Caki2 (cell line): ENCODE data around the gene TIAM1. TPM values are rescaled to one million over a fixed set of nuclear protein-coding genes. Genes with fewer than 3 reads are reported as not detected.

Source experiments
- DNase-seq: peaks from one replicate; pipeline ENCODE4 v3.0.0-alpha.2; 2015; ENCODE audit warnings: low read depth
- in situ Hi-C: cut with HindIII; loops from 2 replicates; pipeline ENCODE4 v1.10.0; 2016; ENCODE audit warnings: low sequenced_read_pairs, low pct_unique_long_range_greater_than_20kb, mixed read lengths
- total RNA-seq: library from RNA; depleted of rRNA; stranded (reverse); fragments of >200 nt; shearing (Covaris generic); gene quantifications from 2 replicates; pipeline ENCODE4 v1.2.3, GENCODE V29; 2014; ENCODE audit warnings: low replicate concordance

Gene TIAM1
- total RNA-seq, 1 experiment from 2014 or later, result 4.2 TPM

DNA sequence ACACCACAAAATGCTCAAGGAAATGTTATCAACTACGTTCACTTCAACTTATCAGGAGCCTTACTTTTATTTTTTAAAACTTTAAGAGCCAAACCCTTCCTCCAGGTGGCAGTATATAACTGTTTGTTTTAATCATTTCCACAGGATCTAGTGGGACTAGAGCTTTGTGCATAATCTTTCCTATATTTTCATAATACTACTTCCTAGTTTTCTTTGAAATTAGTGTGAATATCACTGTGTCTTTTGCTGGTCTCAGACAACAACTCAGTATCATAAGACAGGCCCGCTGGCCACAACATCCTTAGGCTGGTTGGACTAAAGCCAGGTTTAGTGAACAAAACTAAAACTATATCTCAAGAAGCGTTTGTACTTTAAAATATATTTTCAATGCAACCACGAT lies 145.5 kb downstream of the TIAM1 start:
- DNase-seq, result peak; percentile 50
- in situ Hi-C loops, result no loop called here

DNA sequence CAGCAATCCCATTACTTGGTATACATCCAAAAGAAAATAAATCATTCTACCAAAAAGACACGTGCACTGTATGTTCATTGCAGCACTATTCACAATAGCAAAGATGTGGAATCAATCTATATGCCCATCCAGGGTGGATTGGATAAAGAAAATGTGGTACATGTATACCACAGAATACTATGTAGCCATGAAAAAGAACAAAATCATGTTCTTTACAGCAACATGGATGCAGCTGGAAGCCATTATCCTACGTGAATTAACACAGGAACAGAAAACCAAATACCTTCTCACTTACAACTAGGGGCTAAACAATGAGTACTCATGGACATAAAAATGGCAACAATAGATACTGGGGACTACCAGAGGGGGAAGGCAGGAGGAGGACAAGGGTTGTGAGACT lies 147.3 kb downstream of the TIAM1 start:
- no peak for DNase-seq
- in situ Hi-C loops, result no loop called here

DNA sequence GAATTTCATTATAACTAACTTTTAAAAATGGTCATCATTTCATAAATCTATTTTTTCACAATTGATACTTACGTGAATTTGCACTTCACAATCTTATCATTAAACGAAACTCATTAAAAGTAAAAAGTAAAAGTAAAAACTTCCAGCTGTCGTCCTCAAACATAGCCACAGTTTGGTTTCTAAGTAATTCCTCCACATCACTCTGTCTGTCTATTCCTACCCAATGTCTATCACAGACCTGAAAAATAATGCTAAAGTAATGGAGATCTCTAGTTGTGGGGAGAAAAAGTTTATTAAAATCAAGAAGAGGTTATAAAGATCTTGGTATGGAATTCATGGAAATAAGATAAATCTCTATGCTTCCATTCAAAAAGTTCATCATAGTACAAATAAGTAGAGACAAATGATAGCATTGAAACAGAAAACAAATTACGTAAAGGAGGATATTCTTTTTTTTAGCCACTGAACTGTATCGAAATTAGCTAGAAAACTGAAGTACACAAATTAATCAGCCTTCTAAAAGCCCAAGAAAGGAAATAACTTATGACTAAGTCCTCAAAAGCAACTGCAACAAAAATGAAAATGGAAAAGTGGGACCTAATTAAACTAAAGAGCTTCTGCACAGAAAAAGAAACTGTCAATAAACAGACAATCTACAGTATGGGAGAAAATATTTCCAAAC lies 148.6 kb downstream of the TIAM1 start:
- in situ Hi-C loops, result no loop called here
- no peak for DNase-seq

DNA sequence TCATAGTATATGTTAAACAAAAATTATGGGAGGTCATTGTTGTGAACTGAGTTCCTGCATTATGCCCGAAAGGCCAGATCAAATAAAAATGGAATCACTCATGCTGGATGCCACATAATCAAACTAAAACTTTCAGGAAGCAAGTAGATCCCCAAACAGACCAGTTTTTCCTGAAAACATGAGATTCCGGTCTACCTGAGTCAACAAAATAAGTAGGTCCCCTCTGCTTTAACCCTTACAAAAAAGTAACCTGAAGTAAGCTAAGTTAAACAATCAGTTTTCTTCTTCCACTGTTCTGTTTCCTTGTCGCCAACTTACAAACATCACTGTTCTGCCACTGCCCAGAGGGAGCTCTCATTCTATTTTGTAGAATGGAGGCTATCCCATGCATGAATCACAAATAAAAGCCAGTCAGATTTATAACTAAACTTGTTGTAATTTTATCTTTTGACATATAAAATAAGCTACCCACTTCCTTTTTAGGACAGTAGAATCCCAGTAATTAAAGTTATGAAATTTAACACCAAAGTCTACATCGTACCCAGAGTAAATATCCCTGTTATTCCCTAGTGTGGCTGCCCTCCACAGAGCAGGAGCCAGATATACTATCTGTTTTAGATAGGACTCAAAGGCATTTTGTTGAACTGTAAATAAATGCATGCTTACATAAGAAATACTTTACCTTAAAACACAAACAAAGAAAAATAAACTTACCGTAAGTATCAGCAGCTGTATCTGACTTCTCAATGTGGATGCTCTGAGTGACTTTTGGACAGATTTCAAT lies 149.4 kb downstream of the TIAM1 start:
- DNase-seq, result no peak
- in situ Hi-C loops, result no loop called here

DNA sequence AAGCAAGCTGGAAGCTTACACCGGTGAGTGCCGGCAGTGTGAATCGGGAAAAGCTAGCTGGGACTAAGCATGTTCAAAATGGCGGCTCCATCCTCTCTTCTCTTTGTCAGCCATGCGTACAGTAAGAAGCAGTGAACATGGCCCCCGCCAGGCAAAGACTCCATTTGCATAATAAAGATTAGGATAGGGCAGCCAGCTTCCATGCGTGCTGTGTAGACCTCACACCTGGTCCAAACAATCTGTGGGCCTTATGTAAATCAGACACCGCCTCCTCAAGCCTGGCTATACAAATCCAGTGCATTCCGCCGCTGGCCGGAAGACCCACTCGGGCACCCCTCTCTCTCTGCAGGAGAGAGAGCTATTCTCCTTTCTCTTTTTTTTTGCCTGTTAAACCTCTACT lies 150.3 kb downstream of the TIAM1 start:
- DNase-seq, result no peak
- in situ Hi-C loops, result no loop called here

DNA sequence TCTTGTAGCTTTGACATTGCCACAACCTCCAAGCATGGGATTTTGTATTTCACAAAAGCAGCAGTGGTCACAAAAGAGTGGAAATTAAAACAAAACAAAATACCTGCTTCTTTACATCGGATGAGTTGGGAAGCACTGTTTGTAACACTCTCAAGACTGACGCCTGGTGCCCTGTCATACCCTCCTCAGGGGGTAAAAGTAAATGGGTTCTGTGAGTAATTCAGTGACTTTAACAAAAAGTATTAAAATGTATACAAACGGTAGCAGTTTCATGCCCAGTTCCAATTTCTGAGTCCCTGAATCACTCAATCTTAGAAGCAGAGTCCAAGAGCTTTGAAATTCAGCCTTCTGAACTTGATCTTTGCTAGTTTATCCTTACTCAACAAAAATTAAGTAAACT lies 152.5 kb downstream of the TIAM1 start:
- DNase-seq, result no peak
- in situ Hi-C loops, result no loop called here

DNA sequence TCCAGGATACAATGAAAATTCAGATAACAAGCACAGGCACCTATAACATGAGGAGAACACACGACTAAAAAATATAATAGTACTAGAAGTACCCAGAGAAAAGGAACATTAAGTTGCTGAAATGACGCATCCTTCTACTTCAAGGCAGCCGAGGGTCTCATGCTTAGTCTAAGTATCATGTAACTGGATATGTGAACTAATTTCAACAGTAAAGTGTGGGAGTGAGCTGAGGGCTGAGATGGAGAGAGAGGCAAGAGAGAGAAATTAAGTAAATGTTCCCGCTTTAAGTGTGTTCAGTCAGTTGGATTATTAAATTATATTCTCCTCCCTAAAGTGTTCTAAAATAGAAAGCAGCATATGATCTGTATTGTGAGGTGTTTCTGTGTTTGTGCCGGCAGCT lies 153.5 kb downstream of the TIAM1 start:
- in situ Hi-C loops, result no loop called here
- no peak for DNase-seq

DNA sequence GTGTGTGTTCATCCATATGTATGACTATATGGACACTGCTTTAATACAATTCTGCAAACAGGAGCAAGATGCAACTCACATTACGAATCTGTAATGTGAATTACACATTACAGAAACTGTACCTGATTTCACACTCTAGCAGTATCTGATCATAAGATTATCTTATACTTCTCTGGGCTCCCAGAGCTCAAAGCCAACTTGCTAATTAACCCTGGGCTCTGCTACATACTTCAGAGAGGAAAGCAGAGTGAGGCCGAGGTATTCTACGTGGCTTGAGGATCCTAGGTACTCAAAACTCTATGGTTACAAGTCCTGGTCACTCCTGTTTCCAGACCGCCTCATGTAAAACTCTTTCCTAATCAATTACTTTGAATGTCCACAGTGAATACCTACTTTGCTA lies 156.6 kb downstream of the TIAM1 start:
- in situ Hi-C loops, result no loop called here
- DNase-seq, result no peak

DNA sequence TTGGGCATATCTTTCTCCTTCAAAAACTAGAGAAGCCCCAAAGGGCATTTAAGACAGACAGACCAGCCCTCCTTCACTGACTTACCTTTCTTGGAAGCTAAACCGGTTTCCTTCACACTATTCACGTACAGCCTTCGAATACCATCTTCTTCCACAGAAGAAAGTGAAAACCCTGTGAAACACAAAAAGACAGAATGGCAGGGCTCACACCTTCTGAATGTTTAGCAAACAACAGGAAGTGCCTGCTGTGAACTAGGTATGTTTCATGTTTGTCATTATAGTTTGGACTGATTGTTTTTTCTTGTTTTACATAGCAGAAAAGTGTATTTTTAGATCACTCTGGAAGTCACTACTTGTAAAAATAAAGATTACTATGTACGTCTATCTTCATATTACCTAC lies 157.1 kb downstream of the TIAM1 start:
- in situ Hi-C loops, result no loop called here
- DNase-seq, result no peak

DNA sequence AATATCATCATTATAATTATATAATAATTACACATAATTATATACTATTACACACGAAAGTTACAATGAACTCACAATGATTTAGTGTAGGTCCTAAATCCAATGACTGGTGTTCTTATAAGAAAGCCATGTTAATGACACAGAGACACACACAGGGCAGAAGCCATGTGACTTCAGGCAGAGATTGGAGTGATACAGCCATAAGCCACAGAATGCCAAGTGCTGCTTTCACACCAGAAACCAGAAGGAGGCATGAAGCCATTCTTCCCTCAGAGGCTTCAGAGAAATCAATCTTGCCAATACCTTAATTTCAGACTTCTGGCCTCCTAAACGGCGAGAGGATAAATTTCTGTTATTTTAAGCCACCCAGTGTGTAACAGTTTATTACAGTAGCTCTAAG lies 158.4 kb downstream of the TIAM1 start:
- in situ Hi-C loops, result no loop called here
- no peak for DNase-seq

DNA sequence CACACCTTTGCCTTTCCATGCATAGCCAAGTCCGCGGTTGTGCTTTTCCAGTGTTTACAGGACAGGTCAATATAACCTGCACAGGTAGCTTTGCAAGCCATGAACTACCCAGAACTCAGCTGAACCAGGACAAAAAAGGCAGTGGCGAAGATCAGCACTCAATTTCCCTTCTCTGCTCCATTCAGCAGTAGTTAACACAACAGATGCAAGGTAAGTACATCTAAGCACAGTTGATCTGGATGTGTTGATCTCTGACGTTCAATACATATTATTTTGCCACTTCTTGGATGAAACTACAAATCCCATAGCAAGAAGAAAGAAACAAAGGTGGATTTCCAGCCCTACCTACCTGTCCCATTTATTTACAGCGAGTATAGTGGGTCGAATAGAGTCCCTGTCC lies 159.2 kb downstream of the TIAM1 start:
- in situ Hi-C loops, result no loop called here
- no peak for DNase-seq

DNA sequence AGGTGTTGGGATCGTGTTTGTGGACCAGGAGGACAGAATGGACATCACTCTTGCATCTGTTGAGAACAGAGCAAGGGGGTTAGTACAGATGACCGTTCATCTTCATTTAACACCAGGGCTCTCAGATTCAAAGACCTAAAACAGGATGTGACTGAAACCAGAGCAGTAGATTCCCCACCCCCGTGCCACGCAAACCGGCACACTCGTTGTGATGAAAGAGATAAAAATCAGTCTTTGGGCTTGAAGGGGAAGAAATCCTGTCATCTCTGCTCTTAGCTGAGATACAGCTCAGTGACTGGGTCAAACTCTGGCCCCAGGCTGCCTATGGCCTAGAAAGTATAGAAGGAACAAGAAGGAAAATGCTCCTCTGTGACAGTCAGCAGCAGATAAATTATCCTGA lies 159.6 kb downstream of the TIAM1 start:
- DNase-seq, result no peak
- in situ Hi-C loops, result no loop called here

DNA sequence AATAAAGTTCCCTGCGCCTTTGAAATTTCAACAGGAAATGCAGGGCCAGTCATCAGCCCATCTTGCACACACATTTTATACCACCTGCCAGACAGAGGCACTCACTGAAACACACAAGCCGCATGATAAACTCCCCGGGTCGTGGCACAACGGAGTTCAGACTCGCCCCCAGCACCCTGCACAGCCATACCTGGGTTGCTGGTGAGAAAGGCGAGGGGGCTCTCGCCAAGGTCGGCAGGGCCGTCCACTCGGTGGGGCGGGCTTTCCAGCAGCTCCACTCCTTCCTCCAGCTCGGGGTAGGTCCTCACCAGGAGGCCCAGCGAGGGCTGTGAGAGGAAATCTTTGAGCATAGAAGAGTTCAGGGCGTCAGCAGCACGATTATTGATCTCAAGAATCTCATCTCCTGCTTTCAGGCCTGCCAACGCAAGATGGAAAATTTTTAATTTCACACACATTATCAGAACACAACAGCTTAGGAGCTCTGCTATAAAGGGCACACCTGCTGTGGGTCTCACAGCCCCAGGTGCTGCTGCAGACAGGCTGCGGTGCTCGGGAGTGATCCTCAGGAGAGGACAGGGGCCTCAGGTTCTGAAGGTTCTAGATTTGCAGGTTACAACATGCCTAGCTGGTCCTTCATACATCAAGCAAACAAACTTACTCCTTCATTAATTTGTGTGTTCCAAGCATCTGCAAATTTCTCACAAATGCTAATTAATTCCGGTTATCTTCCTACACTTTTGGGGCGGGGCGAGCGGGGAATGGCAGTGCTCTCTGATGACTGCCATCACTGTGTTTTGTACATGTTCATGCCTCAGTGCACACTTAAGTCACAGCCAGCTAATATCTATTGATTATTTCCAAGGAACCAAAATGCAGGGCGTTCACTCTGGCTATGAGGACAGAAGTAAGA lies 161.6 kb downstream of the TIAM1 start:
- in situ Hi-C loops, result no loop called here
- DNase-seq, result no peak

DNA sequence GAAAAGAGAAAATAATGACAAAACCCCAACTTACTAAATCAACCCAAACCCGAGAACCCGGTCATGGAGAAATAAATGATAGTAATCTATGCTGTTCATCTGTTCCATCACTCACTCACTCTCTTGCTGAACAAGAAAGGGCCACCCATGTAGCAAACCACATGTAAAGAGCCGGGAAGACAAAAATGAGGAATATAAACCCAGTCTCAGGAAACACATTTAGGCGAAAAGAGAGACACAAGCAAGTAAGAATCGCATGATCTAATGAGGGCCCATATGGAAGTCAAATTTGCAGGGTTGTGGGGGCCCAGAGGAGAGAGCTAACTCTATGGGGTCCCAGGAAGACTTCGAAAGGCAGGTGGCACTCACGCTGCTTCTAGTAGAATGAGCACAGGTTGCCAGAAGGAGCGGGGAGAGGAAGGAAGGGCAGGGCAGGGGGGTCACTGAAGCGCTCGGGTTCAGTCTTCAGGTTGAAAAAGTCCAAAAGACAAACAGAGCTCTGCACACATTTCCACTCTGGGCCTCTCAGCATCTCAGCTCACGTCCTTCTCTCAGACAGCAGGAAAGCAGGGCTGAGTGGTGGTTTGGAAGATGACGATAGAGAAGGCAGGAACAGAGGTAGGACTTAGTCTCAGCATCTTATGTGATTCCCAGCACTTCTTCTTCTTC lies 162.8 kb downstream of the TIAM1 start:
- DNase-seq, result no peak
- in situ Hi-C loops, result no loop called here

DNA sequence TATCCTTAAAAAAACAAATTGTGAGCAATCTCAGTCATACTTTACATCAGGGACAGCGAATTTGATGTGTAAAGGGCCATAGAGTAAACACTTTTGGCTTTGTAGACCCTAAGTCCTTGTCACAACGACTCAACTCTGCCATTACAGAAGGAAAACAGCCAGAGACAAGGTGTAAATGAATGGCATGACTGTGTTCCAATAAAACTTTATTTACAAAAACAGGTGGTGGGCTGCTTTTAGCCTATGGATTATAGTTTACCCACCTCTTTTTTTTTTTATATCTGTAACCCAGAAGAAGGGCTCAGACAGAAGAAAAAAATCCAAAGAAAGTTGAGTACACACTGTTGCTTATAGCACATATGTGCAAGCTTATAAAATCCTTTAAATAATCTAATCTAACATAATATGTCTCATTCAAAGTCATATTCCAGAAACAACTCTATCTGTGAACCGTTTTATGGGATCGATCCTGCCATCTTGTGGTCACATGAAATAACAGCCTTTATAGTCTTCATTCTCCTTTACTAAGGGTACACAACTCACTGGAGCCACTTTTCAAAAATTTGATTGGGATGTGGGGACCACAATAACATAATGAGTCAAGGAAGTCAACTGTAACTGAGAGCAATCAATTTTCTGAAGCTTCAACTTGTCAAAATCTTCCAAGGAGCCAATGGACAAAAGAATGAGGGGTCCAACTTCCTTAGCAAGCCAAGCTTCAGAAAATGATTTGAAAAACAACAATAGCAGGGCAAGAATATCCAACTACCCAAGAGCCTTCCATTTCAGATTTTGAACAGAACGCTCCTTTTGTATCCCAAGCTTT lies 163.6 kb downstream of the TIAM1 start:
- DNase-seq, result no peak
- in situ Hi-C loops, result no loop called here

DNA sequence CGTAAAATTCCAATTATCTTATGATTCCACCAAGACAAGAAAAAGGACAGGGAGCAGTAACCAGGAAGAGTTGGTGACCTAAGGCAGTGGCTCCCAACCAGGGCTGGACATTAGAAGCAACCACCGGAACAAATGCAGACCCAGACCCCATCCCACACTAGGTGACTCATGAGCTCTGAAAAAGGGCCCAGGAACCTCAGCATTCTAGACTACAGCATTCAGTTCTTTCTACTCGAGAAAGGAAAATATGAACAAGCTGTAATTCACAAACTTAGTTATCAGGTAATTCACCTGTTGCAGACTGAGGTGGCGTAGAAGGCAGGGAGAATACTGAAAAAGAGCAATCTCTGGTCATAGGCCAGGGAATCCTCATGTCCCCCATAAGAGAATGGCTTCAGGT lies 167.3 kb downstream of the TIAM1 start:
- DNase-seq, result no peak
- in situ Hi-C loops, result no loop called here

DNA sequence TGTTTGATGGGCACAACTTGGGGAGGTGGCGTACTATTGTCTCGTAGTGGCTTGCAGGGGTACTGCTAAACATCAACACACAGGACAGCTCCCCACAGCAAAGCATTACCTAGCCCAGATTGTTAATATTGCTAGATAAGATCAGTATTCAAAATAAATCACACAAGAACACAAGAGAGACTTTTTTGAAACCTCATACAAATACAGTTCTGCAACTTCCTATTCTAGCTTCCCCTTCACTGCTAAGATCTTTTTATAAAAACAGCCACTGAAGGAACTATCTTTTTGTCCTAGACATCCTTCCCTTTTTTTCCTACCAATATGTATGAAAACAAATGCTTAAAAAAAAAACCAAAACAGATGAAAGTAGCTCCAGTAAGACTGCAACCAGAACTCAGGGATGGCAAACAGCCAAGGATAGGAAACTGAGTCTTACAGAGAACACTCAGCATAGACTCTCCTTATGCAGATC lies 167.9 kb downstream of the TIAM1 start:
- in situ Hi-C loops, result no loop called here
- no peak for DNase-seq
